Measurements from ENCODE around the gene MAP3K20. TPM values are rescaled to one million over a fixed set of nuclear protein-coding genes. Genes with fewer than 3 reads are reported as not detected.
A peak's percentile ranks its signal among the peaks of the same experiment; 100 is the strongest.

The MAP3K20 gene
- total and polyA plus RNA-seq, 2 of the 4 experiments (the other 2 are of a cell fraction), result 27.5 to 84.4 TPM

DNA sequence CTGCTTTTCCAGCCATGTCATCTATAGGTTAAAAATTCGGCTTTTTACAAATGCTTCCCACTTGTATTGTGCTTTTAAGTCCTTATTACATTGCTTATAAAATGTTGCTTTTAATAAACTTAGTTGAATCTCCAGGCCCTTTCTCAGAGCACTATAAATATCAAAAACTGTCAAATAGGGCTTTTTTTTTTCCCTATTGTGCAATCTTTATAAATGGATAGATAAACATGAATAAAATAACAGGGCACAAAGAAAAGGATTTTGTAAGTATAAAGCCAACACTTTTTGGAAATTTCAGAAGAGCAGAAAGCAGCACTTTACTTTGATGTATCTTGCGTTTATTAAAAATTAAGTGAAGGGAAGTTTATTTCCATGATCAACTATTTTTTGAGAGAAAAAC lies 171.5 kb downstream of the MAP3K20 start:
- in situ Hi-C loops (cut with MboI; ENCODE audit: low sequenced_read_pairs), result no loop called here

More for the DNA sequence above, 171.5 kb downstream of the MAP3K20 start:
- Histone ChIP-seq H3K56ac (ENCODE audit: extremely low read depth, insufficient read depth, low read length) (no peak overlapping the region), H3K27me3 (ENCODE audit: control insufficient read depth, insufficient read depth, low read length) (no peaks in the 10 kb centered on the region), H2AK5ac (ENCODE audit: low read depth, low read length) (no peak overlapping the region), H3K36me3 (ENCODE audit: control insufficient read depth, insufficient read depth, low read length) (peaks cover 2% of the 10 kb centered on the region; the same call in 1 of the 2 replicates), H3K18ac (ENCODE audit: low read depth, low read length) (no peak overlapping the region), H3K4me3 (ENCODE audit: insufficient read depth, low read depth, low read length) (no peak overlapping the region), H3K4ac (ENCODE audit: low read depth, low read length) (no peak overlapping the region), H2BK120ac (ENCODE audit: low read depth, low read length) (no peak overlapping the region), H3K79me1 (ENCODE audit: low read depth in 1 of 2, low read length in 2 of 2) (no peaks in the 10 kb centered on the region; a peak in 1 of 4 replicates), H3K4me1 (ENCODE audit: control insufficient read depth, insufficient read depth, low read length) (no peaks in the 10 kb centered on the region; the same call in 1 of the 2 replicates), H2BK20ac (ENCODE audit: low read depth, low read length) (no peak overlapping the region), H3K9ac (ENCODE audit: low read depth, low read length) (no peak overlapping the region), H3K23ac (ENCODE audit: low read depth, low read length) (no peak overlapping the region), H3K14ac (replicated peaks; ENCODE audit: low read depth, low read length) (no peak overlapping the region), H3K9me3 (ENCODE audit: control insufficient read depth, insufficient read depth, low read length) (no peaks in the 10 kb centered on the region), H2AFZ (replicated peaks; ENCODE audit: low read length, poor library complexity) (no peak overlapping the region), H3K9me1 (ENCODE audit: insufficient read depth, low read length) (no peaks in the 10 kb centered on the region), H2BK15ac (ENCODE audit: low read depth, low read length) (no peak overlapping the region), H3K4me2 (ENCODE audit: low read depth, low read length) (no peak overlapping the region), H4K5ac (ENCODE audit: low read depth, low read length) (no peak overlapping the region), H3K27ac (ENCODE audit: insufficient read depth, low read length) (no peak overlapping the region), H4K8ac (ENCODE audit: low read depth in 2 of 2, low read length in 2 of 2) (no peak overlapping the region), H4K91ac (ENCODE audit: insufficient read depth, low read depth, low read length) (no peak overlapping the region), H2AK9ac (replicated peaks; ENCODE audit: low read depth, low read length, poor library complexity) (no peak overlapping the region), H4K20me1 (ENCODE audit: insufficient read depth, low read length) (no peaks in the 10 kb centered on the region), H2BK5ac (ENCODE audit: low read depth, low read length, poor library complexity, severe bottlenecking) (no peak overlapping the region)
- TF ChIP-seq NFE2L2 (IDR thresholded peaks at IDR 0.05; ENCODE audit: low read depth, low read length) (no peak), POLR2A (IDR thresholded peaks at IDR 0.05; ENCODE audit: low read depth, low read length) (no peak), CEBPB (IDR thresholded peaks at IDR 0.05; ENCODE audit: low read depth, low read length) (peak; percentile 69)
- dilution Hi-C loops (cut with HindIII; ENCODE audit: low sequenced_read_pairs, unreplicated experiment) (no loop called here), intact Hi-C loops (cut with micrococcal nuclease) (no loop called here)
- WGBS, 2 experiments (ENCODE audit: extremely low coverage in 2 of 2, insufficient read length in 1 of 2), result no CpG with 5 or more reads among the region's 2 CpGs
- DNase-seq (no peak), ATAC-seq (ENCODE audit: low read depth) (no peak)
- no TSS peak for BruUV-seq (replicated peaks)
- ChIA-PET POLR2A (ENCODE audit: unreplicated experiment) (no interaction called here), CTCF (no interaction called here)
